GM18511 (cell line): ENCODE results near the gene HIVEP1.
"Not testable (repeated sequence)": the region's sequence is repeated elsewhere in the genome, so short reads cannot be mapped to it uniquely, and the experiment has no call there.

ENCODE experiments used
- ATAC-seq: cut with Tn5 transposase; IDR thresholded peaks from one replicate; pipeline ENCODE4 v1.9.1; 2021; ENCODE audit warnings: mild to moderate bottlenecking, moderate library complexity; ENCODE audit not compliant: unreplicated experiment

HIVEP1 gene

GRCh38 chr6:12149944-12150510, 137.9 kb downstream of the HIVEP1 start:
- no peak for ATAC-seq

DNA sequence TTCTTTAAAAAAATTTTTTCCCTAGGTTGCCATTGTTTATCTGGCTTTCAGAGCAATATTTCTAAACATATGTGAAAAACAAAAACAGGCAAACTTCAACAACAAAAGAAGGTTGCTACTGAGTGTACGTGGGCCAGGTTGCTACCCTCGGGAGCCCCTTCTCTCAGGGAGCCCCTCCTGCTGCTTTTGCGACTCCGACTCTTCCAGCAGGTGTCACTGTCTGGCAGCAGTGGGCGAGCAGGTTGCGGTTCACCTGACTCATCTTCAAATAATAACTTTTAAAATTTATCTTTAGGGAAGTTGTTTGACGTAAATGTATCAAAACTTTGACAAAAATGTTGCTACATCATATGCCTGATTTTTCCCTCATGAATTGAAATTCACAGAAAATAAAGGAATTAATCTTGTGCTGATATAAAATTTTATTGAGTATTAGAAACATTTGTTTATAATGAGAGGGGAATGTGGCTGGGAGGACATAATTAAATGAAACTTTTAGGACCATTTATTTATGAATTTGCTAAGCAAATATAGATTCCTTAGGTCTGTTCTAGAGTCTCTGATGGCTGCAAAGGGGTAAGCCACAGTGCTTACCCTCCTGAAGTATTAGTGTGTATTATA, 138.8 kb downstream of the HIVEP1 start:
- no peak for ATAC-seq

GRCh38 chr6:12151433-12151820, 139.3 kb downstream of the HIVEP1 start:
- no peak for ATAC-seq

DNA sequence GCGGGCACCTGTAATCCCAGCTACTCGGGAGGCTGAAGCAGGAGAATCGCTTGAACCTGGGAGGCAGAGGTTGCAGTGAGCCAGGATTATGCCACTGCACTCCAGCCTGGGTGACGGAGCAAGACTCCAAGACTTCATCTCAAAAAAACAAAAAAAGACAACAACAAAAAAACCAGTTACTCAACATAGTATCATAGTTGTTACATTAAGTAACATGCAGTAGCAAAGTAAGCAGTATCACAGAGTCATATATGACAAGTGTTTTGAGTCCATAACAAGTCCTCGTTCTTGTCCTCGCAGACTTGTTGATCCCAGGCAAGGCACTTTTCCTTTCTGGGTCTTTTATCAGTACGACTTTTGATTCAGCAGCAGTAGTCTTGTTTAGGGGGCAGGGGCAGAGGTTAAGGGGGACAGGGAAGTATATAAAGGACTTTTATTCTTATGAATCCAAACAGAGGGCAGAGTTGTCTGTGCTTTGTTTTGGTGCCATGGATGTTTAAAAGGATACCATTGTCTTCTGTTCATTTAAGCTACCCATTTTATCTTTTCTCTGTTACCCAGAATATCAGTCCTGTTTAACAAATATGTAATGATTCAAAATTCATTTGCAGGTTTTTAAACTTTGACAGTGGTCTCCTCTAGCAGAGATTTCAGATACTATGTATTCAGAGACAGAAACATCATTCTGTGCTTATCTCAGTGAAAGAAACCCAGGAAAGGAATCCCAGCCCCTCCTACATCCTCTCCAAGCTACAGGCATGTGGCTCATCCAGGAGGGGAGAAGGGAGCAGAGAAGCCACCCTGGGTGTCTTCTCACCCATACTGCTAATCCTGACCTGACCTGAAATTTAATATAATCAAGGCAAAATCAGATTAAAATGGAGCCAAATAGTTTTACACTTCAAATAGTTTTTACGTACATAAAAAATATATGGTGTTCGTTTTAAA, 140.2 kb downstream of the HIVEP1 start:
- no peak for ATAC-seq

- not testable (repeated sequence) for ATAC-seq
These were observed 143.7 kb downstream of the HIVEP1 start for GRCh38 chr6:12155769-12156168.

DNA sequence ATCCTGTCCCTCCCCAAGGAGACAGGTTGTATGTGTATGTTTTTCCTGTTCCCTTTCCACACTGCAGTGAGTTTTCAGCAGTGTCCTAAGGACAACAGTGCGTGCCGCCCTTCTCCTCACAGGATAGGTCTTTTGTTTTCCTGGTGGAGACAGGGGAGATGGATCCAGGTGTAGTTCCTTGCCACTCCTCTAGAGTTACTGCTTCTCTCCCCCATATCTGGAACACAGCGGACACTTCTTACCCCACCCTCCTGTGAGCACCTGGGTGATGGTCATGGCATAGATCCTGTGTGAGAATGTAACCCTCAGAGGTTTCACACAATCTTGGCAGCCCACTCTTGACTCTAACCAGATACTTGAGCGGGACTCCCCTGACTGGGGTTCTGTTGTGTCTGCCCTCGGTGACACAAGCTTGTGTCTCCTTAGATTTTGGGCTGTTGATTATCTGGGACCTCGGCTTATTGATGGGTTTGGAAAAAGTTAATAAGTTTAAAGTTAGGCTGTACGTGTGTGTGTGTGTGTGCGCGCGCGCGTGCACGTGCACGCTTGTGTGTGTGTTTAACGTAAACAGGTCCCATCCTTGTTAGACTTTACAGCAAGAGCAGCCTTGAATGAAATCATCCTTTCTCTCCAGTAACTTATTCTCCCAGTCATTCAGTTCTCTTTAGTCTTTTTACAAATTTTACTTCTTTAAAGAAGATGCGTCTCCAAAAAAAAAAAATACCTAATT, 146.7 kb downstream of the HIVEP1 start:
- ATAC-seq: no peak

DNA sequence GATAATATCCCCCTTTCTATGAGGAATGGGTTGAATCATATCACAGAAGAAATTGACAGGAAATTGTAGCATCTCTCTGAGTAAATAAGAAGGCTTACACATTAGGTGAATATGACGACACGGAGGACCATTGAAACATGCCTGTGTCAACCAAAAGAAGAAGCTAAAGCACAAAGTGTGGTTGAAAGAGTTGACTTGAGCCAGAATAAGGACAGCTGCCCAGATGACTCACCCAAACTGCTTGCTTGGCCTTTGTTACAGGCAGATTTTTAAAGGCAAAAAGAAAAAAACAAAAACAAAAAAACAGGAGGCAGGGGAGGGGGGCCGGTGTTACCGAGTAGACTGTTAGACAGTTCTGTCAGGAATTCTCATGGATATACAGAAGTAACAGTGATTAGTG, 148.2 kb downstream of the HIVEP1 start:
- no peak for ATAC-seq

DNA sequence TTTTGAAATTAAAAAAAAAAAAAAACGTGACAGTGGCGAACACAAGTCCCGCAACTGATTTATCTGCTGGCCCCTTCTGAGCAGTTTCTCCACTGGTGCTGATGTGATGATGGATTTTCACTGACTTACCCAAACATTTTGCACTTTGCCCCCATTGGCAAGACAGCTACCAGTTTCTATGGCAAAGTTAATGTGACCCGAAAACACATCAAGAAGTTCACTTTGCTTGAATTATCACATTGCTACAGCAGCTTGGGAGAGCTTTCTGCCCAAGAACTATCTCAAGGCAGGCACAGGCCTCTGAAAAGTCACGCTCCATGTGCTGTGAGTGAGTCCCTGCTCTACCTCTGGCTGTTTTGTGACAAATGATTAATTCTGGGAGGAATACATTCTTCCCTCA, 150.1 kb downstream of the HIVEP1 start:
- no peak for ATAC-seq

GRCh38 chr6:12163149-12163548, 151.0 kb downstream of the HIVEP1 start:
- peak; percentile 60 for ATAC-seq

- ATAC-seq: no peak
These were observed 151.8 kb downstream of the HIVEP1 start for GRCh38 chr6:12163744-12164507.

- no peak for ATAC-seq
These were observed 152.3 kb downstream of the HIVEP1 start for GRCh38 chr6:12164508-12164770.

- no peak for ATAC-seq
These were observed 153.2 kb downstream of the HIVEP1 start for GRCh38 chr6:12165297-12165696.

- no peak for ATAC-seq
These were observed 153.7 kb downstream of the HIVEP1 start for GRCh38 chr6:12165722-12166280.

DNA sequence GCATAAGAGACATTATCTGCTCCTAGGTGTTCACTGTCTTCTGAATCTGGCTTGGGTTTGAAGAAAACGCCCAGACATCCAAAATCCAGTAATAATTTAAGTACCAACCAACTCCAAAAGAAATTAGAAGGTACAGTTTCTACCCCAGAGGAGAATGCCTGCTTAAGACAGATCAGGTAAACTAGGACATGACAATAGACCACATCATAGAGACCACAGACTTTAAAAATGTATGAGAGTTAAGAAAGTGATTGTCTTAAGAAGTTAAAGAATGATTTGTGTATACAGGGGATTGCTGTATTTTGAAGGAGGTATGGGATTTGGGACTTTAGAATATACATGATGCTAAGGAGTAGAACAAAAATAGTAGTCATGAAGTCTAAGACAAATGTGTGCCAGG, 157.3 kb downstream of the HIVEP1 start:
- ATAC-seq: no peak

DNA sequence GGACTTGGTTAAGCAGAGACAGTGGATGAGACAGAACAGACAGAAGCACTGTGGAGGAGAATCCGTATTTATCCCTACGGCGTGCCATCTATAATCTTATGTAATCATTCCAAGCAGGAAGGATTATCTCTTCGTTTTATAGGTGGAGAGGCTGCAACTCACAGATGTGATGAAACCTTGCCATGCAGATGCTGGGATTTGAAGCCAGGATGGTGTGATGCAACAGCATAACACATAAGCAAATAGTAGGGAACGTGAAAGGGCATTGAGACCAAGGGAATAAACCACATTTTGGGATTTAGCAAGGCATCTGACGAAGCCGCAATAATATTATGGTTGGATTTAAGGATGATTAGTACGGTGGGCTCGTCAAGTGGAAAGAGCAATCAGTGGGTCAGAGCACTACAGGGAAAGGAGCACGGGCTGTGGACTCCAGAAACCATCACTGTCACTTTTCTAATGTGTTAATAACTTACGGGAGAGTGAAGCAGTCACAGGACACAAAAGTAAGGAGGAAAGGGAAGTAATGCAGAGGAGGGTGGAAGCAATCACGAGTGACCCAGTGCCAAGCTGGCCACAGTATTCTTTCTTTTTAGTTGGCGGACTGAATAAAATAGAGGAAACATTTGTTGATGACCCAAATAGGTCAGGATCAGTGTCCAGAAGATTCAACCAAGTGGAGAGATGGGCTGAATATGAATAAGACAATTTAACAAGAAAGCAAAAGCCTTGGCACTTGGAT, 158.4 kb downstream of the HIVEP1 start:
- no peak for ATAC-seq

DNA sequence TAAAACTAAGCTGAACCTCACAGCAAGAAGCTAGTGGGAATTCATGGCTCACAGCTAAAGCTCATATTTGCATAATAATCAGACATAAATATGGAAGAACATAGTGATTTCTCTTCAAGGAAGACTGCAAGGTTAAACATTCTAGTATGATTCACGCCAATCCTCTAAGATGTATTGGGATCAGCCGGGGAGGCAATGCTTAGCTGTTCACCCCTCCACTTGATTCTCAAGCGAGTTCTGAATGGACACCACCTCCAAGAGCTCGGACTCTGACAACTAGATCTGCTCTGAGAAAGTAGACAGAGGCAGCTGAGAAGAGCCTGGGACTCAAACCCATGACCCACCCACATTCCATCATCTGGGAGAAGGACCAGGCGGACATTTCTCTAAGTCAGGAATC, 159.6 kb downstream of the HIVEP1 start:
- no peak for ATAC-seq

DNA sequence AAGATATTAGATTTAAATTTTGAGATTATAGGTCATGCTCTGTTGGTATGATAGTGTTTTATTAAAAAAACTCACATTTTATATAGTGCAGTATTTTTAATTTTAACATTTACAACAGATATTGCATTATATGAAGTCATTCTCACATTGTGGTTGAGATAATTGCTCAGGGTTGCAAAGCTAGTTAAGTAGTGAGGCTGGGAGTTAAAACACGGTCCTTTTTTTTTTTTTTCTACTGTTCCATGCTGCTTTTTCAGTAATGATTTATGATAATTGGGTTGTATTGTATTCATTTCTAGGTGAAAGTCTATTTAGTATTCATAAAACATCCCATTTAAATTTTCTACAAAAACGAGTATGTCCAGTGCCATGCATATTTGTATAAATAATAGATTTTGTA, 160.5 kb downstream of the HIVEP1 start:
- ATAC-seq: no peak

DNA sequence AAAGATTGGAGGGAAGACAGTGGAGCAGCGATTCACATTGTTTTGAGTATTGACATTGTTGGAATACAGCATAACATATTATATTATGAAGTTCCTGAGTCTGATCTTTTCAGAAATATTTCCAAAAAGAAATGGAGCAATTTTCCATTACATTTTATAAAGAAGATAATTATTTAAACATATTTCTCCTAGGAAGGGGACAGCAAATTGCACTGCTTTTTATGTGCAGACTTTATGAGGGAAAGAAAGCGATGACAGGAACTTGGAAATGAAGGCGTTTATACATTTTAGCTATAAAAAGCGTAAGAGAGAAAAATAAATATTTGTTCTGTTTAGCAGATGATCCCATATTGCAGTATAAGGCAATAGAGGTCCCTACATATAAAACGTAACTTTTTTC, 161.1 kb downstream of the HIVEP1 start:
- ATAC-seq: no peak

DNA sequence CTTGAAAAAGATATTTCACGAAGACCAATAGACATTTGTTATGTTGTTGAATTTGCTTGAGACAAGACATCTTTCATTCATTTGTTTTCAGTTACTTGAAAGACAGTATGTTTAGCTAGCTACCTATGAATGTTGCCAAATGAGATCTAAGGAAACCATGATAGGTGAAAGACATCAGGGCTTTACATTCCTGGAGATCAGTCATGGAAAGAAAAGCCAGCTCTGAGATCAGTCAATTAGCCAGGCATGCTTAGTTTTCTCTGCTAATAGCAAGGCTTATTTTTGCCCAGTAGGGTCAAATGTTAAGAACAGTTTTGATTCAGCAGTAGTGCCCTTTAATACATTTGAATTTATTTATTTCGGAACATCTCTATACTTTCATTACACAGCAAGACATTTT, 161.5 kb downstream of the HIVEP1 start:
- no peak for ATAC-seq

DNA sequence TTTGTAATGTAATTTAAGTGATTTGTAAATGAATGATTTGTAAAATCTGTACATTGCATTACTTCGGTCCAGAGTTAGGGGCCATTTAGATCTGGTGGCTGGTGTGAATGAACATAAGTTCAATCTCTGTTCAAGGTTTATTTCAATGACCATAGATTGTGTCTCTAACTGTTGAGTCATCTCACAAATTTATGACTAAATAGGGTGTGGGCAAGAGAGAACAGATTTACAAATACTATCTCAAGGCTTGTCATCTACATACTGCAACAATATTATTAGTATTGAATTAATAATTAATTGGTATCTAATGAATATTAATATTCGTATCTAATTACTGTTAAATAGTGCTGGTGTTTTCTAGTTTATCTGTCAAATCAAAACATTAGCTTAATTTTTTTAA, 162.8 kb downstream of the HIVEP1 start:
- ATAC-seq: no peak
